ENCODE results near the gene SH3PXD2A. TPM values are rescaled to one million over a fixed set of nuclear protein-coding genes. Genes with fewer than 3 reads are reported as not detected.

Gene SH3PXD2A, protein sequence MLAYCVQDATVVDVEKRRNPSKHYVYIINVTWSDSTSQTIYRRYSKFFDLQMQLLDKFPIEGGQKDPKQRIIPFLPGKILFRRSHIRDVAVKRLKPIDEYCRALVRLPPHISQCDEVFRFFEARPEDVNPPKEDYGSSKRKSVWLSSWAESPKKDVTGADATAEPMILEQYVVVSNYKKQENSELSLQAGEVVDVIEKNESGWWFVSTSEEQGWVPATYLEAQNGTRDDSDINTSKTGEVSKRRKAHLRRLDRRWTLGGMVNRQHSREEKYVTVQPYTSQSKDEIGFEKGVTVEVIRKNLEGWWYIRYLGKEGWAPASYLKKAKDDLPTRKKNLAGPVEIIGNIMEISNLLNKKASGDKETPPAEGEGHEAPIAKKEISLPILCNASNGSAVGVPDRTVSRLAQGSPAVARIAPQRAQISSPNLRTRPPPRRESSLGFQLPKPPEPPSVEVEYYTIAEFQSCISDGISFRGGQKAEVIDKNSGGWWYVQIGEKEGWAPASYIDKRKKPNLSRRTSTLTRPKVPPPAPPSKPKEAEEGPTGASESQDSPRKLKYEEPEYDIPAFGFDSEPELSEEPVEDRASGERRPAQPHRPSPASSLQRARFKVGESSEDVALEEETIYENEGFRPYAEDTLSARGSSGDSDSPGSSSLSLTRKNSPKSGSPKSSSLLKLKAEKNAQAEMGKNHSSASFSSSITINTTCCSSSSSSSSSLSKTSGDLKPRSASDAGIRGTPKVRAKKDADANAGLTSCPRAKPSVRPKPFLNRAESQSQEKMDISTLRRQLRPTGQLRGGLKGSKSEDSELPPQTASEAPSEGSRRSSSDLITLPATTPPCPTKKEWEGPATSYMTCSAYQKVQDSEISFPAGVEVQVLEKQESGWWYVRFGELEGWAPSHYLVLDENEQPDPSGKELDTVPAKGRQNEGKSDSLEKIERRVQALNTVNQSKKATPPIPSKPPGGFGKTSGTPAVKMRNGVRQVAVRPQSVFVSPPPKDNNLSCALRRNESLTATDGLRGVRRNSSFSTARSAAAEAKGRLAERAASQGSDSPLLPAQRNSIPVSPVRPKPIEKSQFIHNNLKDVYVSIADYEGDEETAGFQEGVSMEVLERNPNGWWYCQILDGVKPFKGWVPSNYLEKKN
- total RNA-seq (2022; extraction: Qiagen RNA extraction; ENCODE audit: low read depth), result 0.82 to 1.7 TPM (median 1.5 TPM) in 5 replicates

DNA sequence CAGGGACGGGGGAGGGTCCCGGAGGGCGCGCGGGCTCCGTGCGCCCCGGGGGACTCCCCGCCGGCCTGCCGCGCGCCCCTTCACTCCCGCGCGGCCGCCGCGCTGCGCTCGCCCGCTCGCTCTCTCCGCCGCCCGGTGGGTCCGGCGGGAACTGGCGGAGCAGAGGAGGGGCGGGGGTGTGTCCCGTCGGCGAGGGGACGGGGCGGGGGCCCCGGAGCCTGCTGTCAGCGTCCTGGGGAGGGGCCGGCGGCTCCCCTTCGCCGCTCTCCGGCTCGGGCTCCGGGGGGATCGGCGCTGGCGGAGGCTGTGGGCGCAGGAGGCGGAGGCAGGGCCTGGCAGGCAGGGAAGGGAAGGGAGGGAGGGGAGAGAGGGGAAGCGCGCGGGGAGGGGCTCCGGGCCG, at the start of gene SH3PXD2A:
Gene SH3PXD2A, minus strand, starts transcription at position 153 of the 400 bp plus-strand sequence. CDS start 310 bp downstream, outside the sequence.

Other genes with a start within 250 kb of the SH3PXD2A start
- gene STN1, start 62.6 kb upstream of the SH3PXD2A start, total RNA-seq (2022; extraction: Qiagen RNA extraction; ENCODE audit: low read depth), result 22.0 to 26.3 TPM (median 24.6 TPM) in 5 replicates
- gene SLK, start 111.6 kb upstream of the SH3PXD2A start, total RNA-seq (2022; extraction: Qiagen RNA extraction; ENCODE audit: low read depth), result 27.1 to 44.4 TPM (median 38.8 TPM) in 5 replicates
- 1.5 to 2.2 TPM (median 1.8 TPM) in 5 replicates for gene COL17A1, start 230.3 kb upstream of the SH3PXD2A start, total RNA-seq (2022; extraction: Qiagen RNA extraction; ENCODE audit: low read depth)

Measured in A549 treated with GW870086 at 1 μM for 4 hours (cell line).